Muscle layer of duodenum (tissue), 2 donors: ENCODE data around the gene CD300A.
A peak's percentile ranks its signal among the peaks of the same experiment; 100 is the strongest.
"Not testable (repeated sequence)": the region's sequence is repeated elsewhere in the genome, so short reads cannot be mapped to it uniquely, and the experiment has no call there.

Source experiments
- H3K27ac ChIP-seq: one replicate; pipeline ENCODE4 v1.7.0; 2013; ENCODE audit warnings: mild to moderate bottlenecking, low read length
- H3K27me3 ChIP-seq: one replicate; pipeline ENCODE4 v1.7.0; 2013; ENCODE audit warnings: low read depth, mild to moderate bottlenecking, control low read depth, low read length
- H3K36me3 ChIP-seq, 2 donors: one replicate each; pipeline ENCODE4 v1.7.0; 2013; ENCODE audit warnings: low read length in 2 of 2, control low read depth in 1 of 2, mild to moderate bottlenecking in 1 of 2; ENCODE audit not compliant: insufficient read depth in 2 of 2, control insufficient read depth in 1 of 2
- H3K4me1 ChIP-seq, 2 donors: one replicate each; pipeline ENCODE4 v1.7.0; 2013; ENCODE audit warnings: low read length in 2 of 2, mild to moderate bottlenecking in 2 of 2, control low read depth in 1 of 2, moderate library complexity in 1 of 2; ENCODE audit not compliant: insufficient read depth in 2 of 2, control insufficient read depth in 1 of 2
- H3K4me3 ChIP-seq, 2 donors: one replicate each; pipeline ENCODE4 v1.7.0; 2013; ENCODE audit warnings: low read length in 2 of 2, low read depth in 1 of 2, mild to moderate bottlenecking in 1 of 2
- H3K9me3 ChIP-seq, 2 donors: one replicate each; pipeline ENCODE4 v1.7.0; 2013; ENCODE audit warnings: low read length in 2 of 2, control low read depth in 1 of 2, mild to moderate bottlenecking in 1 of 2; ENCODE audit not compliant: control insufficient read depth in 1 of 2
- donor health status: healthy.

CD300A gene

DNA sequence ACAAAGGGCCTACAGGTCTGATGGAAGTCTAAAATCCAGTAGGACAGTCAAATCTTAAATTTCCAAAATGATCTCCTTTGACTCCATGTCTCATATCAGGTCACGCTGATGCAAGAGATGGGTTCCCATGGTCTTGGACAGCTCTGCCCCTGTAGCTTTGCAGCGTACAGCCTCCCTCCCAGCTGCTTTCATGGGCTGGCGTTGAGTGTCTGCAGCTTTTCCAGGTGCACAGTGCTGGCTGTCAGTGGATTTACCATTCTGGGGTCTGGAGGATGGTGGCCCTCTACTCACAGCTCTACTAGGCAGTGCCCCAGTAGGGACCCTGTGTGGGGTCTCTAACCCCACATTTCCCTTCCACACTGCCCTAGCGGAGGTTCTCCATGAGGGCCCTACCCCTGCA is 21.8 kb downstream of the CD300A start:
- H3K4me1 ChIP-seq, H3K9me3 ChIP-seq, H3K4me3 ChIP-seq, H3K27ac ChIP-seq, H3K36me3 ChIP-seq, H3K27me3 ChIP-seq: not testable (repeated sequence)

DNA sequence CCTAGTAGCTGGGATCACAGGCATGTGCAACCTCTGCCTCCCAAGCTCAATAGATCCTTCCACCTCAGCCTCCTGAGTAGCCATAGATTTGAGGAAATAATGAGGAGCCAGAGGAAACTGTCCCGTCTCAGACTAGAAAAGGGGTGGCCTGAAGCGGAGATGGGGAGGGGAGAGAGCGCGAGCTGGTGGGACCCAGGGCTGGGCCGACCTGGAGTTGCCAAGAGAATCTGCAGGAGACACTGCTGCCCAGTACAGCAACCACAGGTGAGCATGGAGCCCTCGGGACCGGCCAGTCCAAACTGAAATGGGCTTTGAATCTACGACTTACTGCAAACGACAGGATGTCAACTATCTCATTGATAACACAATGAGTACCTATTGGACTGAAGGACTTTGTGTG is 24.3 kb downstream of the CD300A start:
- Histone ChIP-seq H3K27me3 (no peaks in the 10 kb centered on the region), H3K9me3 (no peaks in the 10 kb centered on the region), H3K36me3 (no peaks in the 10 kb centered on the region), H3K4me3 (no peak overlapping the region), H3K27ac (no peak overlapping the region), H3K4me1 (no peaks in the 10 kb centered on the region)

- Histone ChIP-seq H3K9me3 (no peaks in the 10 kb centered on the region), H3K4me3 (no peak overlapping the region), H3K4me1 (no peaks in the 10 kb centered on the region), H3K27me3 (no peaks in the 10 kb centered on the region), H3K27ac (no peak overlapping the region), H3K36me3 (no peaks in the 10 kb centered on the region)
These were observed 25.2 kb downstream of the CD300A start for GRCh38 chr17:74491626-74492025.

- Histone ChIP-seq H3K4me3 (no peak overlapping the region), H3K9me3 (no peaks in the 10 kb centered on the region), H3K27ac (no peak overlapping the region), H3K36me3 (no peaks in the 10 kb centered on the region), H3K4me1 (no peaks in the 10 kb centered on the region), H3K27me3 (no peaks in the 10 kb centered on the region)
These were observed 26.9 kb downstream of the CD300A start for GRCh38 chr17:74493331-74493833.

GRCh38 chr17:74497471-74497870 is 31.0 kb downstream of the CD300A start:
- no peaks in the 10 kb centered on the region for H3K36me3 ChIP-seq
- H3K27me3 ChIP-seq = no peaks in the 10 kb centered on the region
- no peak overlapping the region for H3K4me3 ChIP-seq
- H3K9me3 ChIP-seq = no peaks in the 10 kb centered on the region
- no peaks in the 10 kb centered on the region for H3K4me1 ChIP-seq
- no peak overlapping the region for H3K27ac ChIP-seq

DNA sequence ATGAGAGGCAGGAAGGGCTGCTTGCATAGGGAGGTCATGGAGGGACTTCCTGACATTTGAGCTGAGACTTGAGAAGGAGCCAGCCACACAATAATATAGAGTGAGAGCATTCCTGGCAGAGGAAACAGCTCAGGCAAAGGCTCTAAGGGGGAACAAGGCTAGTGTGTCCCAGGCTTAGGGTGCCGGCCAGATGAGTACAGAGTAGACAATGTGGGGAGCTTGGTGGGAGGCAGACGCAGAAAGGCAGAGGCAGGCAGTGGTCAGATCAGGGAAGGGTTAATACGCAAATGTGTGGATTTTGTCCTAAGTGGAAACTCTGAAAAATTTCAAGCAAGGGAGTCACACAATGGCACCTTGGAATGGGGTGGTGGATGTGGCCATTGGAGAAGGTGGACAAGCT is 33.6 kb downstream of the CD300A start:
- H3K36me3 ChIP-seq = no peaks in the 10 kb centered on the region
- H3K4me1 ChIP-seq = no peaks in the 10 kb centered on the region
- H3K9me3 ChIP-seq = no peaks in the 10 kb centered on the region
- H3K4me3 ChIP-seq = no peak overlapping the region
- H3K27ac ChIP-seq = no peak overlapping the region
- H3K27me3 ChIP-seq = no peaks in the 10 kb centered on the region

DNA sequence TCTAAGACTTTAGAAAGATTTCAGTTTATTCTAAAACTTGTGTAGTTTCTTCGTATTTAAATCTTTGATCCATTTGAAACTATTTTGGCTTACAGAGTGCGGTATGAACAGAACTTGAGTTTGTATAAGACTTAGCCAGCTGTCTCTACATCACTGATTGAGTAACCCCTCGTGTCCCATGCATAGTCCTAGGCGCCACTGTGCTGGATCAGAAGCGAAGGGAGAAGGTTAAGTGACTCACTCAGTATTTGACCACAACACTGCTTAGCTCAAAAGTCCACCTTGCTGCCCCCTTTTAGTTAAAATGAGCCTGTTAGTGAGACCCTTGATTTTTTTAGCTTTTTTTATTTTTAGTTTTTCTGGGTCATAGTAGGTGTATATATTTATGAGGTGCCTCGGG is 36.4 kb downstream of the CD300A start:
- H3K4me1 ChIP-seq = no peaks in the 10 kb centered on the region
- no peaks in the 10 kb centered on the region for H3K9me3 ChIP-seq
- no peaks in the 10 kb centered on the region for H3K36me3 ChIP-seq
- no peak overlapping the region for H3K27ac ChIP-seq
- H3K4me3 ChIP-seq = no peak overlapping the region
- no peaks in the 10 kb centered on the region for H3K27me3 ChIP-seq

GRCh38 chr17:74503949-74504348 is 37.5 kb downstream of the CD300A start:
- not testable (repeated sequence) for H3K27me3 ChIP-seq, H3K9me3 ChIP-seq, H3K4me1 ChIP-seq, H3K27ac ChIP-seq, H3K36me3 ChIP-seq, H3K4me3 ChIP-seq

- Histone ChIP-seq H3K4me3 (no peak overlapping the region), H3K9me3 (no peaks in the 10 kb centered on the region), H3K27ac (no peak overlapping the region), H3K4me1 (no peaks in the 10 kb centered on the region), H3K36me3 (no peaks in the 10 kb centered on the region), H3K27me3 (no peaks in the 10 kb centered on the region)
These were observed 41.7 kb downstream of the CD300A start for GRCh38 chr17:74508156-74508555.

DNA sequence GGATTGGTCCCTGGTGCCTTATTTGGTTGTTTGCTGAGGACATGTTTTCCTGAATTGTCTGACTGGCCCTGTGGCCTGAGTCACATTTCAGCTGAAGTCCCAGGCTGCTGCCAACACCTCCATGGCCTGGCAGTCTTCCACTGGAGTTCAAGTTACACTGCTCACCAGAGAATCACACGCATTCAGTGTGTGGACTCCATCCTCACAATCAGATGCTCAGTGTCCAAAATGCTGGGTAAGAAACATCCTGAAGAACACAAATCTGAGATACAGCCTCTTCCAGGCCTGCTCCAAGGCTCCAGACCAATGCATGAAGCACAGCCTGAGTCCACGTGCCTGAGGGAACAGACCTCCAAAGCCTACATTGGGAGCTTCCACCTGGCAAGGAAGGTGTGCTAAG is 45.6 kb downstream of the CD300A start:
- Histone ChIP-seq H3K27ac (no peak overlapping the region), H3K27me3 (no peaks in the 10 kb centered on the region), H3K36me3 (no peaks in the 10 kb centered on the region), H3K4me1 (no peaks in the 10 kb centered on the region), H3K9me3 (peaks cover 0 to 3% of the 10 kb centered on the region in 2 donors), H3K4me3 (no peak overlapping the region)

DNA sequence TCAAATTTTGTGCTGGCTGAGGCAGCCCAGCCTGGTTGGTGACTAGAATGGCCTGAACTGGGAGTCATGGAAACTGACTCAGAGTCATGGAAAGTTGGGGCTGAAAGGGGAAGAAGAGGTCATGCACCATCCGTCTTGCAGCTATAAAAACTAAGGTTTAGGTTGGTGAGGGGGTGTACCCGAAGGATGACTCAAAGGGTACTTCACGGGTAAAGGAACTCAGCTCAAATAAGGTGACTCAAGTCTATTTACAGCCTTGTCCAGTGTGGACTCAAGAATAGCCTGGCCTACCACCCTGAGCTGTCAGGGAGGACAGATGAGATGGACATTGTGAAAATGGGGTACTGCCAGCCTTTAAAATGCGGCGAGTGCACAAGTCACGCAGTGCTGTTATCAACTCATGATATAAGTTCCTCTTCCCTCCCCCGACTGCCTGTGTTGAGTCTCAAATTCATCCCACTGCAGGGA is 46.2 kb downstream of the CD300A start:
- H3K27me3 ChIP-seq = no peaks in the 10 kb centered on the region
- no peak overlapping the region for H3K4me3 ChIP-seq
- H3K9me3 ChIP-seq = peaks cover 0 to 3% of the 10 kb centered on the region in 2 donors
- H3K36me3 ChIP-seq = no peaks in the 10 kb centered on the region
- H3K27ac ChIP-seq = peak overlapping the region; percentile 19
- no peaks in the 10 kb centered on the region for H3K4me1 ChIP-seq

DNA sequence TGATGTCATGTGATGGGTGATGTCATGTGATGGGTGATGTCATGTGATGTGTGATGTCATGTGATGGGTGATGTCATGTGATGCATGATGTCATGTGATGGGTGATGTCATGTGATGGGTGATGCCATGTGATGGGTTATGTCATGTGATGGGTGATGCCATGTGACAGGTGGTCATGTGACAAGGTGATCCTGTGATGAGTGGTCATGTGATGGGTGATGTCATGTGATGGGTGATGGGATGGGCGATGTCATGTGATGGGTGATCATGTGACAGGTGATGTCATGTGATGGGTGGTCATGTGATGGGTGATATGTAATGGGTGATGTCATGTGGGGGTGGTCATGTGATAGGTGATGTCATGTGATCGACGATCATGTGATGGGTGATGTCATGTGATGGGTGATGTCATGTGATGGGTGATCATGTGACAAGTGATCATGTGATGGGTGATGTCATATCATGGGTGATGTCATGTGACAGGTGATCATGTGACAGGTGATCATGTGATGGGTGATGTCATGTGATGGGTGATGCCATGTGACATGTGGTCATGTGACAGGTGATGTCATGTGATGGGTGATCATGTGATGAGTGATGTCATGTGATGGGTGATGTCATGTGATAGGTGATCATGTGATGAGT is 47.7 kb downstream of the CD300A start:
- no peaks in the 10 kb centered on the region for H3K27me3 ChIP-seq
- no peak overlapping the region for H3K4me3 ChIP-seq

More for the DNA sequence above, 47.7 kb downstream of the CD300A start:
- Histone ChIP-seq H3K9me3 (peaks cover 0 to 3% of the 10 kb centered on the region in 2 donors), H3K4me1 (no peaks in the 10 kb centered on the region), H3K36me3 (no peaks in the 10 kb centered on the region), H3K27ac (no peak overlapping the region)
